ENCODE data around the gene SFMBT2. TPM values are rescaled to one million over a fixed set of nuclear protein-coding genes. Genes with fewer than 3 reads are reported as not detected.

Gene SFMBT2
- total RNA-seq, 1 experiment from 2014 or later: 7.4 TPM

DNA sequence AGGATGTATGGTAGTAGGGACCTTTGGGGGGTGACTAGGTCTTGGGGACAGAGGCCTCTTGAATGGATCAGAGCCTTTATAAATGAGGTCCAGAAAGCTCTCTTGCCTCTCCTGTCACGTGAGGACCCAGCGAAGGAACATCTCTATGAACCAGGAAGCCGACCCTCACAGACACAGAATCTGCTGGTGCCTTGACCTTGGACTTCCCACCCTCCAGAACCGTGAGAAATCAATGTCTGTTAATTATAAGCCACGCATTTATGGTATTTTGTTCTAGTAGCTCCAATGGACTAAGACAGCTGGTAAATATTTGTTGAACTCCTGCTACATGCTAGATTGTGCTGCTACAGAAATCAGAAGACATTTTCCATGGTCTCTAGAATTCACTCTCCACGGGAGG, 276.9 kb downstream of the SFMBT2 start:
- POLR2A ChIA-PET: interaction anchor here (0.5 kb wide), 1 partner anchor 524 kb away, joined by 3 read pairs; no protein-coding TSS in a partner anchor
- no peaks in the 10 kb centered on the region for H3K36me3 Mint-ChIP-seq (ENCODE audit: insufficient read depth, unreplicated experiment)
- DNase-seq (ENCODE audit: unreplicated experiment): no peak
- H3K27ac Mint-ChIP-seq (ENCODE audit: low read depth, unreplicated experiment): no peak overlapping the region
- CTCF ChIA-PET: interaction anchor here (0.6 to 1.9 kb wide), 4 partner anchors 13 to 492 kb away, joined by 3 to 6 read pairs (median 4); partner anchors contain the start of gene SFMBT2
- no peak overlapping the region for H3K4me3 Mint-ChIP-seq (ENCODE audit: unreplicated experiment)
- TF ChIP-seq, protein P1, sequence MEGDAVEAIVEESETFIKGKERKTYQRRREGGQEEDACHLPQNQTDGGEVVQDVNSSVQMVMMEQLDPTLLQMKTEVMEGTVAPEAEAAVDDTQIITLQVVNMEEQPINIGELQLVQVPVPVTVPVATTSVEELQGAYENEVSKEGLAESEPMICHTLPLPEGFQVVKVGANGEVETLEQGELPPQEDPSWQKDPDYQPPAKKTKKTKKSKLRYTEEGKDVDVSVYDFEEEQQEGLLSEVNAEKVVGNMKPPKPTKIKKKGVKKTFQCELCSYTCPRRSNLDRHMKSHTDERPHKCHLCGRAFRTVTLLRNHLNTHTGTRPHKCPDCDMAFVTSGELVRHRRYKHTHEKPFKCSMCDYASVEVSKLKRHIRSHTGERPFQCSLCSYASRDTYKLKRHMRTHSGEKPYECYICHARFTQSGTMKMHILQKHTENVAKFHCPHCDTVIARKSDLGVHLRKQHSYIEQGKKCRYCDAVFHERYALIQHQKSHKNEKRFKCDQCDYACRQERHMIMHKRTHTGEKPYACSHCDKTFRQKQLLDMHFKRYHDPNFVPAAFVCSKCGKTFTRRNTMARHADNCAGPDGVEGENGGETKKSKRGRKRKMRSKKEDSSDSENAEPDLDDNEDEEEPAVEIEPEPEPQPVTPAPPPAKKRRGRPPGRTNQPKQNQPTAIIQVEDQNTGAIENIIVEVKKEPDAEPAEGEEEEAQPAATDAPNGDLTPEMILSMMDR (IDR thresholded peaks at IDR 0.05; ENCODE audit: unreplicated experiment): no peak
- no TSS peak for BruUV-seq (replicated peaks)
- H3K4me1 Mint-ChIP-seq (ENCODE audit: insufficient read depth, unreplicated experiment): no peaks in the 10 kb centered on the region
- intact Hi-C loops (cut with micrococcal nuclease): no loop called here
- no peaks in the 10 kb centered on the region for H3K9me3 Mint-ChIP-seq (ENCODE audit: unreplicated experiment)
- H3K27me3 Mint-ChIP-seq (ENCODE audit: insufficient read depth, unreplicated experiment): peaks cover 64% of the 10 kb centered on the region

DNA sequence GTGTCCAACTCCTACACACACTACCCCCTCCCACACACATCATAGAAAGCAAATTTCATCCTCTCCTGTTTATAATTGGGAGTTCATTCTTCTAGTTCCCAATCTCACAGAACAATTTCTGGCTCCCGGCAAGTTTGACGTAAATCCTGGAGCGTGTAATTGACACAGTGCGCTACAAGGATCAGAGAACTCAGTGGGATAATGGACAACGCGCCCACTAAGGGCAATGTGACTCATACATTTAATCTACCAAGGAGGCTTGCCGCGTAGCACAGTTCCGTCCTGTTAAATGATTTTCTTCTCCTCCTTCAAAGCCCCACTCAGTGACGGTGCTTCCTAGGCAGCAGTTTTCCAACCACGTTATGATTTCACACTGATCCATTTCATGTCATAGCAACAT, 277.6 kb downstream of the SFMBT2 start:
- no TSS peak for BruUV-seq (replicated peaks)
- TF ChIP-seq, protein P1 (IDR thresholded peaks at IDR 0.05; ENCODE audit: unreplicated experiment): no peak
- no peak overlapping the region for H3K4me3 Mint-ChIP-seq (ENCODE audit: unreplicated experiment)
- H3K36me3 Mint-ChIP-seq (ENCODE audit: insufficient read depth, unreplicated experiment): no peaks in the 10 kb centered on the region
- intact Hi-C loops (cut with micrococcal nuclease): no loop called here
- peaks cover 64% of the 10 kb centered on the region for H3K27me3 Mint-ChIP-seq (ENCODE audit: insufficient read depth, unreplicated experiment)
- H3K9me3 Mint-ChIP-seq (ENCODE audit: unreplicated experiment): no peaks in the 10 kb centered on the region
- H3K4me1 Mint-ChIP-seq (ENCODE audit: insufficient read depth, unreplicated experiment): no peaks in the 10 kb centered on the region
- DNase-seq (ENCODE audit: unreplicated experiment): no peak
- H3K27ac Mint-ChIP-seq (ENCODE audit: low read depth, unreplicated experiment): no peak overlapping the region
- ChIA-PET CTCF (interaction anchor here (1.9 kb wide), 1 partner anchor 12 kb away, joined by 6 read pairs; no protein-coding TSS in a partner anchor), POLR2A (no interaction called here)

DNA sequence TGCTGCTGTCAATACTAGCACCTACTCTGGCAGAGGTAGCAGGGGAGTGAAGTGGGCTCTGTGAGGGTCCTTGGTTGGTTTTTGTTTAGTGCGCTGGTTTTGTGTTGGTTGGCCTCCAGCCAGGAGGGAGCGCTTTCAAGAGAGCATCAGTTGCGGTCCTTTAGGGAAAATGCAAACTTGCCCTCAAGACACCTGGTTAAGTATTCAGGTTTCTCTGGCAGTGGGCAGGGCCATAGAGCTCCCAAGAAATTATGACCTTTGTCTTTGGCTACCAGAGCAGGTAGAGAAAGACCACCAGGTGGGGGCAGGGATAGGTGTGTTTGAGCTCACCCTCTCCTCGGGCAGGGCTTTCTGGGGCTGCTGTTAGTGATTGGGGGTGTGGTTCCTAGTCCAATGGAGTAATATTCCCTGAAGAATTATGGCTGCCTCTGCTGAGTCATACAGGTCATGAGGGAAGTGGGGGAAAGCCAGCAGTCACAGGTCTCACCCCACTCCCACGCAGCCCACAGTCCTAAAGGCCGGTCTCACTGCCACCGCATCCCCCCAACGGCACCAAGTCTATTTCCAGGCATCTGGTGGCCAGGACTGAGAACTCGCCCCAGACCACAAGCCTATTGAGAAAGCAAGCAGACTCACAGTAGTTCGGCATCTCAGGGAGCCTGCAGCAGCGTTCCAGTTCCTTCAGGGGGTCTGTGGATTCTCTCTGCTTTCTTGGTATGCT, 280.5 kb downstream of the SFMBT2 start:
- no TSS peak for BruUV-seq (replicated peaks)
- Mint-ChIP-seq H3K4me3 (ENCODE audit: unreplicated experiment) (no peak overlapping the region), H3K9me3 (ENCODE audit: unreplicated experiment) (no peaks in the 10 kb centered on the region), H3K27me3 (ENCODE audit: insufficient read depth, unreplicated experiment) (peaks cover 46% of the 10 kb centered on the region), H3K27ac (ENCODE audit: low read depth, unreplicated experiment) (no peak overlapping the region), H3K36me3 (ENCODE audit: insufficient read depth, unreplicated experiment) (no peaks in the 10 kb centered on the region), H3K4me1 (ENCODE audit: insufficient read depth, unreplicated experiment) (no peaks in the 10 kb centered on the region)
- no peak for DNase-seq (ENCODE audit: unreplicated experiment)
- intact Hi-C loops (cut with micrococcal nuclease): no loop called here
- TF ChIP-seq, protein P1 (IDR thresholded peaks at IDR 0.05; ENCODE audit: unreplicated experiment): no peak
- POLR2A ChIA-PET: no interaction called here
- CTCF ChIA-PET: interaction anchor here (0.5 kb wide), 1 partner anchor 385 kb away, joined by 4 read pairs; no protein-coding TSS in a partner anchor

DNA sequence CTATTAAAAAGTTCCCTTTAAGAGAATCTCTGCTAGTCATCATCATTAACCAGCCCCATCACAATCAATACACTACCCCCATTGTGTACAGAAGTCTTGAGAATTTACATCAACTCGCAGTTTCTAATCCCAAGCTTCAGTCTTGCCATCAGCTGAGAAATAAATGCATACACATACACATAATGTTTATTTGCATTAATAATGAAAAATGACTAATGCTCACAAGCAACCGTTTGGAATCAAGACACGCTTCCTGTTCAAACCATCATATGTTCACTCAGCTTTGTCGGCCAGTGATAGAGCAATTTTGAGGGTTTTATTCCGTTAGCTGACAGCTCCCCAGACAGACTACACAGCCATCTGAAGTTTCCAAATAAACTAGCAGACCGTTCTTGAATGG, 287.1 kb downstream of the SFMBT2 start:
- Mint-ChIP-seq H3K27ac (ENCODE audit: low read depth, unreplicated experiment) (no peak overlapping the region), H3K27me3 (ENCODE audit: insufficient read depth, unreplicated experiment) (peaks cover 37% of the 10 kb centered on the region), H3K9me3 (ENCODE audit: unreplicated experiment) (no peaks in the 10 kb centered on the region), H3K4me3 (ENCODE audit: unreplicated experiment) (no peak overlapping the region), H3K4me1 (ENCODE audit: insufficient read depth, unreplicated experiment) (peaks cover 8% of the 10 kb centered on the region), H3K36me3 (ENCODE audit: insufficient read depth, unreplicated experiment) (no peaks in the 10 kb centered on the region)
- no peak for DNase-seq (ENCODE audit: unreplicated experiment)
- TF ChIP-seq, protein P1 (IDR thresholded peaks at IDR 0.05; ENCODE audit: unreplicated experiment): no peak
- ChIA-PET CTCF (no interaction called here), POLR2A (interaction anchor here (0.6 to 0.8 kb wide), 2 partner anchors 12 kb away, joined by 4 read pairs; no protein-coding TSS in a partner anchor)
- intact Hi-C loops (cut with micrococcal nuclease): no loop called here
- BruUV-seq (replicated peaks): no TSS peak
